Fibroblast of lung (primary cell): Measurements from ENCODE around the gene ANKLE2.

Experiments
- CTCF ChIP-seq, 2 donors: IDR thresholded peaks in 1 of 2; conservative IDR thresholded peaks in 1 of 2; 1 replicate in 1 of 2; 2 replicates in 1 of 2; pipeline ENCODE4 v1.5.1; 2011 to 2012; ENCODE audit warnings: low read length in 2 of 2, control low read depth in 1 of 2, inconsistent platforms in 1 of 2, low read depth in 1 of 2, mild to moderate bottlenecking in 1 of 2
- EZH2 ChIP-seq: IDR thresholded peaks from 2 replicates; pipeline ENCODE4 v1.5.1; 2012; ENCODE audit warnings: low read length, control low read depth, mild to moderate bottlenecking; ENCODE audit errors: missing control alignments

GRCh38 chr12:132807295-132808092 lies 45.9 kb upstream of the ANKLE2 start:
- TF ChIP-seq CTCF (conservative IDR thresholded peaks at IDR 0.05 in 1 of 2, IDR thresholded peaks at IDR 0.05 in 1 of 2; ENCODE audit: low read depth in 1 of 2, low read length in 2 of 2) = no peak
- TF ChIP-seq EZH2 = no peak
